HS-27A (cell line): ENCODE measurements around the gene FAM222A.

Source experiments
- DNase-seq: peaks from one replicate; pipeline ENCODE4 v3.0.0-alpha.2; 2012; ENCODE audit warnings: low read depth, missing footprints

Gene FAM222A

GRCh38 chr12:109772622-109773321, 59.1 kb downstream of the FAM222A start:
- no peak for DNase-seq

GRCh38 chr12:109773384-109774011, 59.9 kb downstream of the FAM222A start:
- DNase-seq = no peak

GRCh38 chr12:109775172-109775881, 61.7 kb downstream of the FAM222A start:
- DNase-seq = peak; percentile 33

GRCh38 chr12:109776624-109777023, 63.0 kb downstream of the FAM222A start:
- no peak for DNase-seq

- DNase-seq = peak; percentile 15
Measured at GRCh38 chr12:109777544-109777943, 63.9 kb downstream of the FAM222A start.

GRCh38 chr12:109778684-109779083, 65.1 kb downstream of the FAM222A start:
- DNase-seq = no peak

- no peak for DNase-seq
Measured at GRCh38 chr12:109779382-109779781, 65.8 kb downstream of the FAM222A start.

- DNase-seq = no peak
Measured at GRCh38 chr12:109781668-109782325, 68.2 kb downstream of the FAM222A start.

GRCh38 chr12:109782326-109782703, 68.7 kb downstream of the FAM222A start:
- no peak for DNase-seq

- no peak for DNase-seq
Measured at GRCh38 chr12:109783135-109783964, 69.7 kb downstream of the FAM222A start.

GRCh38 chr12:109783965-109784244, 70.3 kb downstream of the FAM222A start:
- DNase-seq = no peak

GRCh38 chr12:109785854-109786253, 72.2 kb downstream of the FAM222A start:
- no peak for DNase-seq

GRCh38 chr12:109786799-109787198, 73.2 kb downstream of the FAM222A start:
- DNase-seq = no peak

GRCh38 chr12:109789526-109790048, 76.0 kb downstream of the FAM222A start:
- DNase-seq = no peak

GRCh38 chr12:109792992-109793391, 79.4 kb downstream of the FAM222A start:
- DNase-seq = no peak

- no peak for DNase-seq
Measured at GRCh38 chr12:109793411-109793810, 79.8 kb downstream of the FAM222A start.

GRCh38 chr12:109793826-109794501, 80.3 kb downstream of the FAM222A start:
- DNase-seq = no peak

- DNase-seq = no peak
Measured at GRCh38 chr12:109795023-109795422, 81.4 kb downstream of the FAM222A start.

- DNase-seq = no peak
Measured at GRCh38 chr12:109796057-109796456, 82.4 kb downstream of the FAM222A start.

- no peak for DNase-seq
Measured at GRCh38 chr12:109797905-109798669, 84.5 kb downstream of the FAM222A start.
